AG20443 (cell line): Measurements from ENCODE around the gene FMNL1.
A peak's percentile ranks its signal among the peaks of the same experiment; 100 is the strongest.

Source experiments
- DNase-seq: peaks from one replicate; pipeline ENCODE4 v3.0.0; 2012; ENCODE audit warnings: low spot score, mixed read lengths

FMNL1 gene

DNA sequence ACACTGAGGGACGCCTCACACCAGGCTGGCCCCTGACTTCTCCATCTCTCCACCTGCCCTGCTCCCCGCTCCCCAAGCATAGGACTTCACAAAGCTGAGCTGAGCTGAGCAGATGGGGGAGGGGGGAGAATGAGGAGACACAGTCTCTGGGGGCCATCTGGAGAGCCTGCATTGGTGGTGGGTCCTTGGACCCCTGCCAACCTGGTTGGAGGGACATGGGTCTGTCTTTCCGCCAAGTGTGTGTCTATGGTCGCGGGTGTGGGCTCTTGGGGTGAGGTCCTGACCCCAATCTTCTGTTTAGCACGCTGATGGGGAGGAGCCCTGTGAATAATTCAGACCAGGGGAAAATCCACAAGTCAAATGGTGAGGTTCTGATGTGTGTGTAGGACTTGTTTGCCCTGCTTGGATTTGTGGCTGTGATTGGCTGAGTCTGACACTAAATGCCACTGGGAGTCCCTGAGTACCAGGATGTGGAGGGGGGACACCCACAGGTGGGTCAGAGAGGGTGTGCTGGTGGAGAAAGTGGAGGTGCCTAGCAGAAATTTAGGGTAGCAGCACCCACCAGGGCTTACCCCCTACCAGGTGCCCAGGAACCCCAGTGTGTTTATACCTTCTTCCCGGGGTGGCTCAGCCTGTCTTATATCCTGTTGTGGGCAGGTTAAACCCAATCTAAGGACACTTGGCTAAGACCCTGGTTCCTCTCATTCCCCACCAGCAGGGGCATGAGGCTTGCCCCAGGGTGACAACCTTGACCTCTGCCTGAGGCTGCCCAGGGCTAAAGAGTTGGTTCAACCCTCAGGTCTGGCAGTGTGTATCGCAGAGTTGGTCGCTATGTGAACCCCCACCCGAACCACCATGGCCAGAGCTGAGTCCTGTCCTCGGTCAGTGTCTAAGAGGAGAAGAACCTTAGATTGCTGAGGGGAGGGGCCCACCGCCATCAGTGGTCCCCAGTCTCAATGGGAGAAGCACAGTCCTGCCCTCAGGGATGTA lies 2.1 kb downstream of the FMNL1 start:
- no peak for DNase-seq

DNA sequence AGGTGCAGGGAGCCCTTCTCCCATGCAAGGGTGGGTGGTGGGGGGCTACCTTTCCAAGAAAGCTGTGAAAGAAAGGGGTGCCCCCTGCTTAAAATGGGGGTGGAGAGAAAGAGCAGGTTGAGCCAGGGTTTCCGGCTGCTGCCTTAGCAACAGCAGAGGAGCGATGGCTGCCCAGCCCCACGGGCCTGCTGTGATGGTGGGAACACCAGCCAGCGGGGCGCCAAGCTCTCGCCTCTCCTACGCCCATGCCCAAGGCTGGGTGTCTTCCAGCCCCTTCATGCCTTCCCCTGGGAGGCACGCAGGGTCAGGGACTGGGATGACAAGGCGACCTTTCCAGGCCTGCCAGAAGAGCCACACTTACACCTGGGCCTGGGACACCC lies 3.0 kb downstream of the FMNL1 start:
- DNase-seq, result no peak

DNA sequence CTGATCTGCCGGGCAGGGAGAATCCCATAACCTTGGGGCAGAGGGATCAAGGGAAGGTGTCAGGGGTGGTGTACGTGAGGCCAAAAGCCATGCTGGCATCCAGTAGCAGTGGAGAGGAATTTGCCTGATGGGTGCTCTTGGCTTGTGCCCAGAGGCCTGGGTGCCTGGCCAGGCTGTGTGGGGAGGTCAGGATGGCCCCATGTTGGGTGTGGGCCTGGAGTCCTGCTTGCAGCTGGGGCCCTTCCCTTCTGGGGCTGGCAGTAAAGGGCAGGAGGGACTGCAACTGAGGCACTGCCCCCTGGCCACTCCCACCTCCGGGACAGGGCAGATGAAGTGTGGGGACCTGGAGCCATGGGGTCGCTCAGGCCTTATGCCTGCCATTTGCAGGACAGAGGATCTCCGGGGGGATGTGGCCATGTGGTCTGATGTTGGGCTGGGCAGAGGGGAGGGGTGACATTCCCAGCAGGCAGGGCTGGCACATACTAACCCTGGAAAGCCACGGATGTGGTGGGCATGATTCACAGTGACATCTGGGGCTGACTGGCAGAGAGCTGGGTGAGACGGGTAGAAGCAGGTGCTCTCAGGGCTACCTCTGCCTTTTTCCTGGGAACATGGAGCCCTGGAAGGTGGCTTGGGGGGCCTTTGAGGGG lies 3.5 kb downstream of the FMNL1 start:
- no peak for DNase-seq

DNA sequence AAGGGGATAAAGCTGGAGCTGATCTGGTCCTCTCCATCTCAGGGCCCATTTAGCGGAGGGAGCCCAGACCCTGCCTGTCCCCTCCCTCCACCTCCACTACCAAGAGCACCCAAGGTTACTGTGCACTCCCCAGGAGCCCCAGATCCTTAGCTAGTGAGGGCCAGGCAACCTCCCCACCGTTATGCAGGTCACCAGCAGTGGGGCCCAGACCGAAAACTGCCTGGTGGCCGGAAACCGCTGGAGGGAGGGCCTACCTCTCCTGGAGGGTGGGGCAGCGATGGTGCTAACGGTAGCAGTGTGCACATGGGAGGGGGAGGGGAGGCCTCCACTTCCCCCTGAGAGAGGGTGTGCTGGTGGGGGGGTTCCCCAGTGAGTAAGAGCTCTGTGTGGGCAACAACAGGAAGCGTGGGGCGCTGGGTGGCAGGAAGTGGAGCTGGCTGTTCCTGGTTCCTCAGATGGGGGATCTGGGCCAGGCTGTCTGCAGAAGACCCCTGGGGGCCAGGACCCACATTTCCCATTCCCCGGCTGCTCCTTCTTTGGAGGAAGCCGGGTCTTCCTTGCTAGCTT lies 4.4 kb downstream of the FMNL1 start:
- no peak for DNase-seq

DNA sequence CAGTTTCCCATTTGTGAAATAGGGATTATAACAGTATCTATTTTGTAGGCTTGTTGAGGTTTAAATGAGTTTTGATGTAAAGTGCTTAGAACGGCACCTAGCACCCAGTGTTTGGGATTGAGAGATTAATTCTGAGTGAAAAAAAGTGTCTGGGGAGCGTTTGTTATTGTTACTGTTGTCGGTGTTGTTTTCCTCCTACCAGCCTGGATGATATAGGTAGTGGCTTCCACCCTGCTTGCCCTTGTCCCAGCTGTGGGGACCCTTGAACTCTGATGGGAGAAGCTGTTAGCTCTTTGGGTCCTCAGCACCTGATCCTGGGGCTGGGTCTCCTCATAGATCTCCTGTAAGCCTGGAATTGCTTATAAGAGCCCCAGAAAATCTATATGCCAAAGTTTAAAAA lies 4.9 kb downstream of the FMNL1 start:
- DNase-seq, result no peak

DNA sequence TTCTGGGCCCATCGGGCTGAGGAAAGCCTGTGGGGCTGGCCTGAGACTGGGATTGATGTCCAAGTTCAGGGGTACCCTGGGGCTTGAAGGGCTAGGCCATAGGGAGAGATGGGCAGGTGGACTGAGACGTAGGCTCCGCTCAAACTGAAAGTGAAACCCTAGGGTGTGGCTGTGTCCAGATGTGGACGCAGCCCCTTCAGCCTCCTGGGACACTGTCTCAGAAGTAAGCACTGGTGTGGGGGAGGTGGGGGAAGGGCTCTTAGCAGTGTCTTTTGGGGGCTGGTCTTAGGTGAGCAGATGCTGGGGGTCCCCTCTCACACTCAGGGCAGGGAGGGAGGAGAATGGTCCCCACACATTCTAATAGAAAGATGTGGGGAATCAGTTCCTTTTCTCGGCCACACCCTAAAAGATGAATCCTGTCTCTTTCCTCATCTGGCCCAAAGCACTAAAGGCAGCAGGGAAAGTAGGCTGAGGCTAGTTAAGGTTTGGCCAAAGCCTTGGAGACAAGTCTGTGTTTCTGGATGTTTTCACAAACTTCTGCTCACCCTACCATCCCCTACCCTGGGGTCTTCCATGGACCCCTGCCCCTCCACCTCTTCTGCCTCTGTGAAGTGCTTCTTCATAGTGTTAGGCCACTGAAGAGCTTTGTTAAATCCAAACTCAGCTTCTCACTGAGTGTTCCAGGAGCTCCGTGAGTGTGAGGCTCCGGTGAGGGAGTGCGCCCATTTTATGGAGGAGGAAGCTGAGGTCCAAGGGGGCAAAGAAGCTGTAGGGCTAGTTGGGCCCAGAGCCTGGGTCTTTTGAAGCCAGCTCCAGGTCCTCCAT lies 5.6 kb downstream of the FMNL1 start:
- DNase-seq, result no peak

DNA sequence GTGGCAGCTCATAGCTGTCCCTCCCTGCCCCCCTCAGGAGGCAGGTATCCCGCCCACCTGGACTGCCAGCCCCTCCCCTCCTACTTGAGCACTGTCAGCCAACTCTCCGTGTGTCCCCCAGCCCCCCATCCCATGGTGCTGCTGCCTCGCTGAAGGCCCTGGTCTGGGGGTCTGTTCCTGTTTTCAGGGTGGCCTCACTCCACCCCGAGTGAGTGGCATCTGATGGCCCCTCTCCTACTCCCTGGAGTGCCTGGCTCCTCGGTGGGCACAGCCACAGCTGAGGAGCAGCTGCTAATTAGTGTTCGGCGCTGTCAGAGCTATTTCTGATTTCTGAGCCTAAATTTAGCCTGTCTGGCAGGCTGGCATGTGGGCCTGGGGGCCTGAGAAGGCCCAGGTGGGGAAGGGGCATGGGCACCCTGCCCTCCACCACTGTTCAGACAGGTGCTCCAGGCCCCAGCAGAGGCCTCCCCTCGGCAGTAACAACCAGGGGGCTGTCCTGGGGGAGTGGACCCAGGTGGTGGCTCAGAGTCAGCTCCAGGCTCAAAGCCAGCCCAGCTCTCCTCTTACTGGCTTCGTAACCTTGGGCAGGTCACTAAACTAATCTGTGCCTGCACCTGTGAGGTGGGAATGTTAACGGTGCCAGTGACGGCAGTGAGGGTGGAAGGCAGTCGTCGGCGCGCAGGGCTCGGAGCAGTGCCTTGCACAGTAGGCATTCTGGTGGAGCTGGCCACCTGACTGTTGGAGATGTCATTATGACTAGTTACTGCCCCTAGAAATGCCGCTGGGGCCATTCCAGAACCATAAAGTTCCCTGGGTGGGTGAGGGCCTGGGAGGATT lies 6.5 kb downstream of the FMNL1 start:
- no peak for DNase-seq

DNA sequence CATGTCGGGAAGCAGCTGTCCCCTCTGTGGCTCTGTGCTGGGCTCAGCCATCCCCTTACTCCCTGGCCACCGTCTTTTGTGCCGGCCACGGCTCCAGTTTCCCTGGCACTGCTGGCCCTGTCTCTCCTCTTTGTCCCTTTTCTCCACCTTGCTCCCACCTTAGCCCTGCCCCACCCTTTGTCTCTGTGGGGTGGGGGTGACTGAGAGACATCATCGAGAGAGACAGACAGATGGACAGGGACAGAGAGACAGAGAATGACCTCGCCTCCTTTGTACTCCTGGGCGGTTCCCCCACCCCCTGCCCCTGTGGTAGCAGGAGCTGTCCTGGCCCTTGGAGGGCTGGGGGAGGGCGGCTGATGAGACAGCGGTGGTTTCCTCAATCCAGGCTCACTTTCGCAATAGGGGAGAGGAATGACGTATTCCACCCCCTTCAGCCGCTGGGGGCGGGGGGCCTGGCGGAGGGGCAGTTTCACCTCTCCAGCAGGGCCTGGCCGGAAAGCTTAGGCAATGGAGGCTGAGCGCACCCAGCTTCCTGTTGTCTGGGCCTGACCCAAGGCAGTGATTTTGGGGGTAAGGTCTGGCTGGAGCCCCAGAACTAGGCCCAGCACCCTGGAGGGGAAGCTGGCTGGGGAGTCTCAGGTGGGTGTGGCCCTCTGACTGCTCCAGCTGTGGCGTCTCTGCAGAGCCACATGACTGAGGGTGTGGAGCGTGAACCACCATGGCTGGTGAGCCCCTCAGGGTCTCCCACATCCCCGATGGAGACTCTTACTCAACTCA lies 7.3 kb downstream of the FMNL1 start:
- DNase-seq, result peak; percentile 96

DNA sequence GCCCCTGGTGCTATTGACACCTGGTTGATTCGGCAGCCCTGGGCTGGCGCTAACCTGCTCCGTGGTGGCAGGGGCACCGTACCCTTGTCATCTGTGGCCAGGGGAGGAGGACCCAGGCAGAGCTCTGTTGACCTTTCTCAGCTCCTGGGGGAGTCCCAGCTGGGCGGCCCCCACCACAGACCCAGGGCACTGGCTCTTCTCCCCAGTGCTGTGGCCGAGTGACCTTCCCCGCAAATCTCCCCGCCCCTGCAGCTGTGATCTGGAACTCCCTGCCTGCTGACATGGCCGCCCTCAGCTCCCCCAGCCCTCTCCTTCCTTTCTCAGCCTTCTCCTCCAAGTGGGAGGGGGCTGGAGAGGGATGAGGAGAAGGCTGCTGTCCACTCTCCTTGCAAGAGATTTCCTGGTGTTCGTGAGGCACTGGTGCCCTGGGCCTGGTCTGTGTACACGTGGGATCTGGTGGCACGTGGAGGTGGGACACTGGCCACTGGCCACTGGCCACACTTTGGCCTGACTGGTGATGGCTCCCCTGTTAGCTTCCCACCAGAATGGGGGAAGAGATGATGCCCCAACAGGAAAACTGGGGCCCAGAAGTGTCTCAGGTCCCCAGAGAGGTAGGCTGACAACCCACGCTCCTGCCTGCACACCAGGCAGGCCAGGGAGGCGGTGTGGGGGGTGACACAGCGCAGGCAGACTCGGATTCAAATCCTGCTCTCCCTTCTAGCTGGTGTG lies 8.2 kb downstream of the FMNL1 start:
- no peak for DNase-seq

DNA sequence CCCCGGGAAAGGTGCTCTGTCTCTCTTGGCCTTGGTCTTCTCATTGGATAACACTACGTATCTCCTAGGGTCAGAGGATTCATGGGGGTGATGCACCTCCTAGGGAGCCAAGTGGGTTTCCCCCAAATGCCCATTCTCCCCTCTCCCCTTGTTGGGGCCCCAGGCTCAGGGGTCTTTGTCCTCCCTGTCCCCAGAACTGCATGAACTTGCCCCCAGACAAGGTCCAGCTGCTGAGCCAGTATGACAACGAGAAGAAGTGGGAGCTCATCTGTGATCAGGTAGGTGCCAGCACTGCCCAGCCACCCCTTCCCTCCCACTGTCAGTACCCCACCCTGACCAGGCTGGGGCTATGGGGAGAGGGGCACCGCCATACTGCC lies 8.7 kb downstream of the FMNL1 start:
- DNase-seq, result no peak

DNA sequence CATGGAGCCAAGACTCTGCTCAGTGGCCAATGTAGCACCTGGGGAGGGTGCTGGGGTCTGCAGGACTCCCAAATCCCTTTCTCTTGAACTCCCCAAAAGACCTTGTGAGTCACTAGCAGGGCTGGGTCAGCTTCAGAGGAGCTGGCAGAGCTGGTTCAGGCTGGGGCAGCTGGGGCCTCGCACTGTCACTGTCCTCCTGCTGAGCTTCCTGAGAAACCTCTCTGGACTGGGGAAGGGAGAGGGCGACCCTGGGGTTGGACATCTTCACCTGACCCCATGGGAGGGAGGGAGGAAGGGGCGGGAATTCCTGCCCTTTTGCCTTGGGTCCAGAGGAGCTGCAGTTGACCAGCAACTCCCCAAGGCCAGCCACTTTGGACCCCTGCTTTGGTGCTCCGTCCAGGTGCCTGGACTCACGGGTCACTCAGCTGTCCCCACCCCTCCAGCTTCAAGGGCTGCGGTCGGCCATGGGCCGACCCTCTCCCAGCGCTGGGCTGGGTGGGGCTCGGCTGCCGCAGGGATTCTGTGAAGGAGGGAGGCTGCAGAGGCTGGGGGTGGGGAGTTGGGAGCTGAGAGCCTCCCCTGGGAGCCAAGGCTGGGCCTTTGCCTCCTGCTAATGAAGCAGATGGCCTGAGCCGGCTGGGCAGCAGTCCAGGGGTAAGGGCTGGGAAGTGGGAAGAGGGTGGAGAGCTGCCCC lies 9.2 kb downstream of the FMNL1 start:
- DNase-seq, result peak; percentile 73

DNA sequence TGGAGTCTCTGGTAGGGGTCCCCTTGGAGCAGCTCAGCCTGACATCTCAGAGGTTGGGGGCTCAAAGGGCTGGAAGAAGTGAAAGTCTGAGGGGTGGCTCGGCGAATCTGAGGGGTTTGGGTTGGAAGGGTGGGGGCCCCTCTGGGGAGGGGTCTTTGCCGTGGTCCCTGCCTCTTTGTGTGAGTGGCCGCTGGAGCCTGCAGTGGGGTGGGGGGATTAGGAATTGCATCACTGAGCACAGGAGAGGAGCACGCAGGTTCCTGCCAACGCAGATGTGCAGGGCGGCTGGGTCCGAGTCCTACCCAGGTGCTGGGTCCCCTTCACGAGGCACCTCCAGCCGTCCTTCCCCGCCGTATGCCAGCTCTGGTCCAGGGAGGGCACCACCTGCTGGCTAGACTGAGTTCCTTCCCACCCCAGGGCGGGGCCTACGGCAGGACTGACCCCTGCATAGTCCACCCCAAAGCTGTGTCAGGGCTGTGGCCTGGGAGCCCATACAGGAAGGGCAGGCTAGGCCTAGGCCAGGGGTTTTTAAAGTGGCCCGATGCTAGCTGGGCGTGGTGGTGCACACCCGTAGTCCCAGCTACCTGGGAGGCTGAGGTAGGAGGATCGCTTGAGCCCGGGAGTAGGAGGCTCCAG lies 9.9 kb downstream of the FMNL1 start:
- no peak for DNase-seq

DNA sequence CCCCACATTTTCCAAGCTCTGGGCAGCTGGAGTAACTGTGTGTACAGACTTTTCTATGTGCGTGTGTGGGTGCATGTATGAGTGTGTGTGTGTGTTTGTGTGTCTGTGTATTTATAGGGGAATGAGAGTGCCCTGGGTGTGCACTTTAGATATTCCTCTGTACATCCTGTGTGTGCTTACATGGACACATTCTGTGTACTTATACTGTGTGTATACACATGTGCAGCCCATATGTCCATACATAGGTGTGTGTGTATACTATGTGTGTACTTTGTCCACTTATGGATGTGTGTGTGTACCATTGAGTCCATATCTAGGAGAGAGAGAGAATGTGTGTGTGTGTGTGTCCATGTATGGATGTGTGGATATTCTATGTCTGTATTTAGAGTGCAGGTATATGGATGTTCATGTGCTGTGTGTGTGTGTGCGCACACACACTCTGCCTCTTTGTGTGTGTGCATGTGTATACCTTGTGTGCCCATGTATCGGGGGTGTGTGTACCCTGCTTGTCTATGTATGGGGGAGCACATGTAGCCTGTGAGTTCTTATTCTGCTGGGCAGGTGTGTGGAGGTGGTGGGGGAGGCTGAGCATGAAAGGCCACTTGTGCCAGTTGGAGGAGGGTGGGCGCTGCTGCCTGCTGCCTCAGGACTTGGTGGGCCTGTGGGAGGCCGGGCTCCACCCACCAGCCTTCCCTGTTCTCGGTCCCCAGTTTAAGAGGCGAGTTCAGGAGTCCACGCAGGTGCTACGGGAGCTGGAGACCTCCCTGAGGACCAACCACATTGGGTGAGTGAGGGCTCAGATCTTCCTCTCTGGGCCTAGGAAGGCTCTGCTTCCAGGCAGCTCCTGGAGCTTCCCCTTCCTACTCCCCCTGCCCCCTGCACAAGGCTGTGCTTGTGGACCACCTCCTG lies 11.1 kb downstream of the FMNL1 start:
- no peak for DNase-seq

DNA sequence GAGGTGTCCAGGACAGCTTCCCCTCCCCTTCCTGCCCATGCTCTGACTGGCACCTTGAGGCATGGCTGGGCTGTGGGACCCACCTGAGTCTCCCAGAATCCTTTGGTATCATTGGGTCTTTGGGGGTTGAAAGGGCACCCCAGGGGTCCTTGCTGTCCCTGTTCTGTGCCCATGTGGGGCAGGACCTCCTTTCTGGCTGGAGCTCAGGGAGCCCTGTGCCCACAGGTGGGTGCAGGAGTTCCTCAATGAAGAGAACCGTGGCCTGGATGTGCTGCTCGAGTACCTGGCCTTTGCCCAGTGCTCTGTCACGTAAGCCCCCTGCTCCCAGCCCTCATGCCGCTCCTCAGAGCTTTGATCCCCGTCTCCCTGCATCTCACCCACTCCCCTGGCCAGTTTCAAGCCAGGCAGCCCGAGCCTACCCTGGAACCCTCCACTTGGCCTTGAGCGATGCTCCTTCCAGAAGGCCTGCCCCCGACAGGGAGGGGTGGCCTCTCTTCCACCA lies 11.8 kb downstream of the FMNL1 start:
- DNase-seq, result no peak

DNA sequence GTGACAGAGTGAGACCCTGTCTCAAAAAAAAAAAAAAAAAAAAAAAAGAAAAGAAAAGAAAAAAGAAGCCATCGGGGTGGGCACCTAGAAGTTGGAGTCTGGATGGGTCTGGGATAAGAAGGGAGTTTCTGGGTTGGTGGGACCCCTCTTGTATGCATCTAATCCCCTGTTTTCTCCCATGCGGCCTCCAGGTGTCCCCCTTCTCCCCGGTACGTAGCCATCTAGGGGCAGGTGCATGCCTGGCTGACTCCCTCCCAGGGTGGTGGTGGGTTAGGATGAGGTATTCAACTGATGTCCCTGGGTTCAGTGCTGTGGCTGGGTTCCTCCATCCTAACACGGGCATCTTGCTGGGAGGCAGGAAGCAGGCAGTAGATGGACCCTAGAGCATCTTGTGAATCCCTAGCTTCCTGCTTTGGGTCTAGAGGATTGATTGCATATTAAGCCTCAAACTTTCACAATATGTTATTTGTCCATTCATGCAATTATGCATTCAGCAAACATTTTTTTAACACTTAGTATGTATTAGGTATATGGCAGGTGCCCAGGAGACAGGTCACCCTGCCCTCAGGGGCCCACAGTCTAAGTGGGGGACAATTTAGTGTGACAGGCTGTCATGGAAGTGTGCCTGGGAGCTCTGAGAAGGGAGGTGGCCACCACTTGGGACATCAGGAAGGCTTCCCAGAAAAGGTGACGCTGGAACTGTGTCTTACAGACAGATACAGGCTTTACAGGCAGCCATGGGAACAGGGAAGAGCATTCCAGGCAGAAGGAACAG lies 13.1 kb downstream of the FMNL1 start:
- DNase-seq, result no peak

DNA sequence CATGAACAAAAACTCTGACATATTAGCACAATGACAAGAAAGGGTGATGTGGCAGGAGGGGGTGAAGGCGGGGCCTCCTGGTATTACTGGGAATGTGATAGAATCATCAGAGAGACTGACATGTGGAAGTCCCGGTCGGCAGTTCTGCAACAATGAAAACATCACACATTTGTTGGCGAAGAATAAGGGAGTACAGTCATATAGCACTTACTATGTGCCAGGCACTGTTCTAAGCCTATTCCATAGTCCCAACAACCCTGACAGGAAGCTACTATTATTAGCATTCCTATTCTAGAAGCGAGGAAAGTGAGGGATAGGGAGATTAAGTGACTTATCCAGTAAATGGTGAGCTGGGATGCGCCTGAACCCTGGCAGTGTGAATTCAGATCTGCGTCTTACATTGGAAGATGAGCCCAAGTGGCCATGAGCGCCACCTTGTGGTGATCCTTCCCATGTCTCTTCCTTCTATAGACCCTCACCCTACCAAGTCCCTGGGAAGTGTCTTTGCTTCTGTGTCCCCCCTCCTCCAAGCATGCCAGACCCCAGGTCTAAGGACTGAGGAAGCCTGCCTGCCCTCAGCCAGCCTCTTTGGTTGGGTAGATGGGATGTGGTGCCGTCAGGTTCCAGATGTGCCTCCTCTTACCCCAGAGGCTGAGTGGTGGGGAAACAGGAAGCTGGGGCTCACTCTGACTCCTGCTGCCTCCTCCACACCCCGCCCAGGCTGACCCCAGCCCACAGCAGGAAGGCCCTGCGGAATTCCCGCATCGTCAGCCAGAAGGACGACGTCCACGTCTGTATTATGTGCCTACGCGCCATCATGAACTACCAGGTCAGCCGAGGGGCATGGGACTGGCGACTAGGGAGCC lies 14.0 kb downstream of the FMNL1 start:
- peak; percentile 79 for DNase-seq
